ENCODE data around the gene SNUPN.

Gene SNUPN

DNA sequence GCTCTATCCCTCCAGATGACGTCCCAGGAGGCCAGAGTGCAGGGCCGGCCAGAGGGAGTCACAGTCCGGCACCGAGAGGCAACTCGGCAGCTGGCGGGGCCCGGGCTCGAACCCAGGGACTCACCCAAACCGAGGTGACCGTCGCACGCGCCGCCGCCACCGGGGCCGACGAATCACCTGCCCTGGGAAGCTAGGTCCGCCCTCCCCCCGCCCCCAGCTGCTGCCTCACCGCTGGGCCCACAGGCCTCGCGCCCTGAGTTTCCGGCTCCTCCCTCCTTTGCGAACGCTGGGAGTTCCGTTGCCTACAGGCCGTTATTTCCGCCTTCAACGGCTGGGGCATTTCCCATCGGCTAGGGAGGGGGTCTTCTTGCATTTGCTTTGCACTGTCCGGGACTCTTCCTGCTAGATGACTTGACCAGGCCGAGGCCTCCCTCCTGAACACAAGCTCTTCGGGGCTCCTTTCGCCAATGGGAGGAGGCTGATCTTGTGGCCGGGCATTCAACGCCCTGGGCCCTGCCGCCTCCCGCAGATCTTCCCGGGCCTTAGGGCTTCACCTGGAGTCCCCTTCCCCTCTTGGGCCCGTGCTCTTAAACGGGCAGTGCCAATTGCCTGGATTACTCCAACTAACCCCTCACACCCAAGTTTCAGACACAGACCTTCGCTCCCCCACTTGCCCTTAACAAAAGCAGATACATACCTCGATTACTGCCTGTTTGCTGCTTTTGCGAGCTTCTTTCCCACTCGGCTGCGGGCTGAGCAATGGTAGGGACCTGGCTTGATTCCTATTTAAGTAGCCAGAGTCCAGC lies at the start of gene SNUPN:
Gene SNUPN, minus strand, starts transcription at position 184 of the 806 bp plus-strand sequence. CDS start 4,674 bp downstream, outside the sequence.
- DNase-seq (ENCODE audit: low read depth), result peak; percentile 90

DNA sequence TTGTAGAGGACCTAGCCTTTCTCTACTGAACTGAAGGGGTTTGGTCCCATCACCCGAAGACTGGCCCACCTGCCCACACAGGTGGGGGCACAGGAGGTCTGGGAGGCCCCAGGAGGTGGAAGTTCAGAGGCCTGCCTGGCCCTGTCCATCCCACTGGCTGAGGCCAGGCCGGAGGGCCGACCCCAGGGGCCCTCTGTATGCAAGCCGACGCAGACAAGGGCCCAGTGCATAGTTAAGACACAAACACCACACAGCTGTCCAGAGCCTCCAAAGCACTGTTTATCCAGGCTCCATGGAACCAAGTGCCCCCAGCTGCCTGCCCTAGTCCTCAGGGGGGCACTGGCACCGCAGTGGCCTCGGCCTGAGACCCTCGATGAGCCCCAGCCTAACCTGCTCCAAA lies 48.8 kb upstream of the SNUPN start:
- DNase-seq (ENCODE audit: low read depth), result no peak

DNA sequence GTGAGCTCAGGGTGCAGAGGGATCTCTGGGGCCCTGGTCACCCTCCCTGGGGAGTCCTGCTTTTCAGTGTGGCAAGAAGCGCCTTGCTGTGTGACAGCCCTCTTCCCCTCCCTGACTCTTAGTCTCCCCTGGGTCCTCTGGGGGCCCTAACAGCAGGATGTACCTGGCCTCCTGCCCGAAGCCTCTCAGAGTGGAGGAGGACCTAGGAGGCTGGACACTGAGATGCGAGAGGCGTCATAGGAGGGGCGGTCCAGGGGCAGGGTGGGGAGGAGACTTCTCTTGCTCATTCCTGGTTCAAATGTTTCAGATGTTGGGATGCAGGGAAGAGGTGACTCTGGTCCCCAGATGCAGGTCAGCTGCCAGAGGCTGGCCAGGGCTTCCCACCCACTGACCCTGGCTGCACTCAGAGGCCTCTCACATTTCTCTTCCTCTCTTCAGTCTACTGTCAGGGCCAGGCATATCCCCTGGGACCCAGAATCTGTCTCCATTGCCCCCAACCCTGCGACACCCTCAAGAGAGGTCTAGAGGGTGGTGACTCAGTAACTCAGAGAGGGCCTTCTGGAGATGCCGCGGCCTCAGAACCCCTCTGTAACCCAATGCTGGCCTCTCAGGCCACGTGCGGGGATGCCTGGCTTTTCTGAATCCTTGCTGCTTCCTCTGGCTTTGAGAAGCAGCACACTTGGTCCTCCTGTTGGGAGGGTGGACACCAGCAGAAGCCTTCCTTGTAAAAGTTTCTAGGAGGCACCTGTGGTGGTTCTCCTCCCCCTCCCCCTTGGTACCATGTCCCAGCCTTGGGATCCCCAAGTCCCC lies 48.1 kb upstream of the SNUPN start:
- DNase-seq (ENCODE audit: low read depth), result peak; percentile 84

GRCh38 chr15:75672646-75673425 lies 47.3 kb upstream of the SNUPN start:
- peak; percentile 95 for DNase-seq (ENCODE audit: low read depth)

DNA sequence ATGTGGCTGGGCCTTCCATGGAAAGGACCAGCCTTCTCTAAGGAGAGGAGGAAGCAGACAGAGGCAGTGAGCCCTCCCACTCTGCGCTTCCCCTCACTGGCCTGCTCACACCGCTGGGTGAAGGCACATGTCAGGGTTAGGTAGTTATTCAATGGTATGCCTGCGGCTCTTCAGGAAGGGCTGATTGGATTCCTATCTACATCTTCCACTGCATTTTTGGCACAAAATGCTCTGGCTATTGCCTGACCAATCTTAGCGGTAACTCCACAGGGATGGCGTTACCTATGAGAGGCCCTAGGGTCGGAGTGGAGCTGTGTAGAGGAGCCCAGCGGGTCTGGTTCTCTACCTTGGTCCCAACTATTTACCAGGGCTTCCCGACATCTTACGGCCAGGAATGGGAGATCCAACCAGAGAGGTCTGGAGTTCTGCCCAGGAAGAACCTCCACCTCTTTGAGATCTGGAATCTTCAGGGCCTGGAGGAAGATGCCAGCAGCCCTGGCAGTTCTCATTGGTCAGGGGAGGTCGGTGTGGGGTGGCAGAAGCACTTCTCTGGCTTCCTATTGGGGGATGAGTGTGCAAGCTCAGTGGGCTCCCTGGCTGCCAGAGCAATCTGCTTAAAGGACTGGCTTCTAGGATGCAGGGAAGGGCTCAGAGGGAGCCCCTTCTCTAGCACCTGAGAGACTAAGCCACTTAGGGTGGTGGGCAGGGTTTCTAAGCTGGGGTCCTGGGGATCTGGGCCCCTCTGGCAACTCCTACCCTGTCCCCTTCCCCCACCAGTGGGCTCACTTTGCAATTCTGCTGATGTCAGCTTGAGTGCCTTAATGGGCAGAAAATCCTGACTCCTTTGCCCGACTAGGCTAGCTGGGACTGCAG lies 46.4 kb upstream of the SNUPN start:
- DNase-seq (ENCODE audit: low read depth), result peak; percentile 52

DNA sequence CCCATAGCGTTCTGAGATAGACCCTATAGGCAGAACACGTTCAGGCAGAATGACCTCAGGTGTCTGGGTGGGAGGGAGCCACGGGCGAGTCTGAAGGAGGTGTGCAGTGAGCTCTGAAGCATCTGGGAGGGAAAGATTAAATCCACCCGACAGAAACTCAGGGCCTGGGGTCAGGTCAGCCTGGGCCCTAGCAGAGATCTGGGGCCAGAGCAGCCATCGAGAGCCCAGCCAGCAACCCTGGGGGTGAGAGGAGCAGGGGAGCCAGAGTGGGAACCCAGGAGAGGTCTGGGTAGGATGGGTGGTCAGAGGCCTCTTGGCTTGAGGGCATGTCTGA lies 44.3 kb upstream of the SNUPN start:
- DNase-seq (ENCODE audit: low read depth), result no peak

- no peak for DNase-seq (ENCODE audit: low read depth)
These were observed 43.8 kb upstream of the SNUPN start for GRCh38 chr15:75669191-75669878.

DNA sequence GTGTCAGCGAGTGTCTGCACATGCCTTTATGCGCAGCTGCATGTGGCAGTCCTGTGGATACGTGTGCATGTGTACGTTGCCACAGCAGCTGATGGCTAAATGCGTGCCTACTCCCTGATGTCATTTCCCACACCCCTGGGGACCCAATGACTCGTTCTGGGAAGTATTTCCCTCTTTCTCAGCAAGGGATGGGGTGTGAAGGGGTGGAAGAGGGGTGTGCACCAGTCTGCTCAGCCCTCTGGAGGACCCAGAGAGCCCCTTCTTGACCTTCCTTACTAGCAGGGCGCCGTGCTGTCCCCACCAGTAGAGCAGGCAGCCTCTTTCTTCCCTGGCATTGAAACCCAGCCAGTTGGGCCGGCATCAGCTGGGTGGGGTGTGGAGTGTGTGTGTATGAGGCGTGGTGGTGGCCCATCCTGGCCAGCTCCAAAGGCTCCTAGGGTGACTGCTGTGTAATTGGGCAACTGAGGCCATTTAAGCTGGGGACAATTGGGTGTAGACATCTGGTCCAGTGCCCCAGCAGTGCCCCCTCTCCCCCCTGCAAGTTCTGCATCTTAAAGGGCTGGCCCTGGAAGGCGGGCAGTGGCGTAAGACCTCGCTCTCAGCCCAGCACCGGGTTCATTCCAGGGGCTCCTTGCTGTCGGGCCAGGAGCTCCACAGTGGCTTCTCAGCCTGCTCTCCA lies 41.4 kb upstream of the SNUPN start:
- DNase-seq (ENCODE audit: low read depth), result peak; percentile 92

- no peak for DNase-seq (ENCODE audit: low read depth)
These were observed 38.5 kb upstream of the SNUPN start for GRCh38 chr15:75663931-75664421.

GRCh38 chr15:75662823-75663519 lies 37.4 kb upstream of the SNUPN start:
- peak; percentile 36 for DNase-seq (ENCODE audit: low read depth)

- no peak for DNase-seq (ENCODE audit: low read depth)
These were observed 36.2 kb upstream of the SNUPN start for GRCh38 chr15:75661756-75662140.

DNA sequence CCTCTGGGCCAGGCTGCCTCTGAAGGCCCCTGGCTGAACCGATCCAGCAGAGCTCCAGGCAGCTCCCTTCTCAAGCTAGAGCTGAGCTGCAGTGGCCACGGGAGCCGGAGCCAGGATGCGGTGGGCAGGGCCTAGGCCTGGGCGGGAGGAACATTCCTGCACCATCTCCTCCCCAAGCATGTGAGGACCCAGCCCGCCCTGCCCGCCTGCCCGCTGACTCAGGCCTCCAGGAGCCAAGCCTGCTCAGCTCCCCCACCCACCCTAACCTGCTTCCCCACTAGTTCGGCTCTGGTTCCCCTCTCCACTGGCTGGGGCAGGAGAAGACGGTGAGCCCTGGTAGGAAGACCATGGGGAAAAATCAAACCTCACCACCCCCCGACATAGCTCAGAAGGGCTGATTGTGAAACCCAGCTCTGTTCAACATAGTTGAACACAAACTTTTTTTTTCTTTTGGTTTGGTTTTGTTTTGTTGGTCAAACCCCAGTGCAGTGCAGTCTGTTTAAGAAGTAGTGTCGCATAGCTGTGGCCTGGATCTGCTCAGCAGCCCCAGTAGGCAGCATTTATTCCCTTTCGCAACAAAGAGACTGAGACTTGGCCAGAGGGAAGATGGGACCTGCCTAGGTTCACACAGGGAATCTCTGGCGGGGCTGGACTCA lies 35.7 kb upstream of the SNUPN start:
- peak; percentile 93 for DNase-seq (ENCODE audit: low read depth)

GRCh38 chr15:75659928-75660645 lies 34.6 kb upstream of the SNUPN start:
- DNase-seq (ENCODE audit: low read depth), result no peak

- DNase-seq (ENCODE audit: low read depth), result no peak
These were observed 33.7 kb upstream of the SNUPN start for GRCh38 chr15:75659141-75659771.

DNA sequence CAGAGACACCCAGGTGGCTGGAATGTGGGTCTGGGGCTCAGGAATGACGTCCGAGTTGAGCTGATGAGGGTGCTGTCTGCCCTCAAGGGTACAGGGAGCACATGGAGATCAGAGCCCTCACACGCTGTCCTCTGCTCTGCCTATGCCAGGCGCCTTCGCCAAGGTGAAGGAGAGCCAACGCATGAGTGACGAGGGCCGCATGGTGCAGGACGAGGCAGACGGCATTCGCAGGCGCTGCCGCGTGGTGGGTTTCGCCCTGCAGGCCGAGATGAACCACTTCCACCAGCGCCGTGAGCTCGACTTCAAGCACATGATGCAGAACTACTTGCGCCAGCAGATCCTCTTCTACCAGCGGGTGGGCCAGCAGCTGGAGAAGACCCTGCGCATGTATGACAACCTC lies 31.3 kb upstream of the SNUPN start:
- no peak for DNase-seq (ENCODE audit: low read depth)

- DNase-seq (ENCODE audit: low read depth), result no peak
These were observed 30.8 kb upstream of the SNUPN start for GRCh38 chr15:75656331-75656730.

GRCh38 chr15:75655931-75656330 lies 30.4 kb upstream of the SNUPN start:
- no peak for DNase-seq (ENCODE audit: low read depth)

All from amniotic epithelial cell (primary cell).